HTR-8/SVneo (cell line): Measurements from ENCODE around the gene CHRM5.
"Not testable (repeated sequence)": the region's sequence is repeated elsewhere in the genome, so short reads cannot be mapped to it uniquely, and the experiment has no call there.

Experiments
- DNase-seq: peaks from one replicate; pipeline ENCODE4 v3.0.0; 2011; ENCODE audit warnings: low spot score, mixed read lengths; ENCODE audit not compliant: insufficient read length
- FAIRE-seq: peaks from 2 replicates; lab custom pipeline; 2011; peaks lifted over from hg19 to GRCh38; lab: Jason Lieb, UNC

Gene CHRM5

DNA sequence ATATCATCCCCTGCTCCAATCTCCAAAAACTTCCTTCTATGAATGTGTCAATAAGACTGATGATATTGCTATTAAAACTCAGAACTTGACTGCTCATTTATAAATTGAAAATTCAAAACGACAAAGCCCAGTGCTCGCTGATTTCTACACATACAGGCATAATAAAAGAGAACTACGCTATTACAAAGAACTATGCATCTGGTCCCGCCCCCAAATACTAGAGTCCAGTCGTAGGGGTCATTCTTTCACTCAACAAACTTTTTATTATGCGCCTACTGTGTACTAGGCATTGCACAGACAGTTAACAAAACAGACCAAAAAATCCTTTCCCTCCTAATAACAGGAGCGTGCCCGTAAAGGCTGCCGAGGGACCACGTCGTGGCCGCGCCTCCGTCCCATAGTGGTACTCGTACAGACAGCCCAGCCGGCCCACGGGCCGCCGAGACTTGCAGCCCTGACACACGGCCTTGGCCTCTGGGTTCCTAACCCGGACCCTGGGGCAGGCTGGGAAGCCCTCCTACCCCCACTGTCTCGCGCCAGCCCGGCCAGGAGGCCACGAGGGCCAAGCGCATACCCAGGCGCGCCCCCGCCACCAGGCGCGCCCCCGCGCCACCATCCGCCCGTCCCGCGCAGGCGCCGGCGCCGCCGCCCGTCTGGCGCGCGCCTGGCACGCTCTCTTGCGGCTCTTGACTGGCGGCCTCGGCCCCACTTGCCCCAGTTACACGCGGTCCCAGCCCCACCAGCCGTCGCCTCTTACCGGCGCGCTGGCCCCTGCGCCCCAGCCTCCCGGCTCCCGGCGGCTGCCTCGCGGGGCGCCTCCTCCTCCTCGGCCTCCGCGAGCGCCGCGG is 70.0 kb downstream of the CHRM5 start:
- FAIRE-seq (peak; percentile 81), DNase-seq (peak; percentile 61)

DNA sequence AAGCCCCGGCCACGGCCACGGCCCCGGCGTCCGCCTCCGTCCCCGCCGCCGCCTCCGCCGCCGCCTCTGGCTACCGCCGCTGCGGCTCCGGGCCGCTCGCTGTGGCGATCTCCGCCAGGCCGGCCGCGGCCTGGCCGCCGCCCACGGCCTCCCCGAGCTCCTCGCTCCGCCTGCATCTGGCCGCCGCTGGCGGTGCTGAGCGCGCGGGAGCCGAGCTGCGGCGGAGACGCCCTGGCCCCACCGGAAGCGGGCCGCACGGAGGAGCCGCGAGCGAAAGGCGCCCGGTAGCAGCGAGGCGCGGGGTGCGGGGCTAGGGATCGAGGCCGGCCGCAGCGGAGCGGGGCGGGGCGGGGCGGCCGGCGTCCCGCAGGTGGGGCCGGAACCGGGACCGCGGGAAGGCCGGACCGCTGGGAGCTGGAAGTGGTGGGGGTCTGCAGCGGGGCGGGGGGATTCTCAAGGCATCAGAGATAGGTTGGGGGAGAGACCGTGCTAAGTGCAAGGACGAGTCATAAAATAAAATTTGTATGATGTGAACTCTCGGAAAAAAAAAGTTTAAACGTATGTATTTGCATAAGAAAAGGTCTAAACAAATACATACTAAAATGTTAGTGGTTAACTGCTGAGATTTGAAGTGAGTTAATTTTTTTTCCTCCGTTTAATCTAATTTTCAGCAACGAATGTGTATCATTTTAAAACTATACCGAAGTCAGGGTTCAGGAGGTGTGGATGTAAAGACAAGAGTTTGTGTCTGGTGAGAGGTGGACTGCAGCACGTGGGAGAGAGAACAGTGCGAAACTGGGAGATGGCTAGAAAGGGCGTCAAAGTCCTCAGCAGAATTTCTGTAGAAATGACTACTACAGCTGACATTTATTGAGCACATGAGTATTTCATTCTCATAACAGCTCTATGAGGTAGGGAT is 70.8 kb downstream of the CHRM5 start, which contains the start of gene AVEN:
AVEN (minus strand) TSS at position 334 of the 919 bp plus-strand sequence; CDS start at position 176, 158 bp downstream.
- no peak for DNase-seq
- peak; percentile 73 for FAIRE-seq

DNA sequence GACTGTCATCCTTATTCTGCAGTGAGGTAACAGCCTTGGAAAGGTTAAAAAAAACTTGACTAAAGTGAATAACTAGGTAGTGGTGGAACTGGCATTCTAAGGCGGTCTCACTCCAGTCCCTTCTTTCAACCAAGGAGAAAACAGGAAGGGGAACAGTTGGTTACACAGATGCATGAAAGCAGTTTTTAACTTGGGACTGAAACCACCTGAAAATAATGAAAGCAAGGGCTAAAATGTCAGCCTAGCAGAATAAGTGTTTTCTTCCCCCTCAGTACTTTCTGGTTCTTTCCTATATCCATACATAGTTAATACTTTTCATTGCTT is 71.5 kb downstream of the CHRM5 start:
- FAIRE-seq, result no peak
- DNase-seq, result no peak

DNA sequence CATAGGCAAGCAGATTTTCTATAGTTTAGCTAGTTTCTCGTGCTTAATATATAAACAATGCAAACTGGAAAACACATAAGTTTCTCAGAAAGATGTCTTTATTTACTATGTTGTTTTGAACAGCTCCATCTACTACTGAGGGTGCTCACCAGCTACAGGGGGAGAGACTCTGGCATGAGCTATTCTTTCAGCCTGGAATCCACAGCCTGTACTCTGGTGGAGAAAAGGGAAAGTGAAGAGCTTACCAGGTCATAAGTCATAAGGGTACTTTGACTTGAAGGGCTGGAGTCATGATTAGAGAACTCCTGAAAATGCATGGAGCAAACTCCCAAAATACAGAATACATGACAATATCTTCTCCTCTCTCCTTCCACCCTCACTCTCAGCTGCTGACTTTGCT is 75.1 kb downstream of the CHRM5 start:
- DNase-seq (no peak), FAIRE-seq (no peak)

DNA sequence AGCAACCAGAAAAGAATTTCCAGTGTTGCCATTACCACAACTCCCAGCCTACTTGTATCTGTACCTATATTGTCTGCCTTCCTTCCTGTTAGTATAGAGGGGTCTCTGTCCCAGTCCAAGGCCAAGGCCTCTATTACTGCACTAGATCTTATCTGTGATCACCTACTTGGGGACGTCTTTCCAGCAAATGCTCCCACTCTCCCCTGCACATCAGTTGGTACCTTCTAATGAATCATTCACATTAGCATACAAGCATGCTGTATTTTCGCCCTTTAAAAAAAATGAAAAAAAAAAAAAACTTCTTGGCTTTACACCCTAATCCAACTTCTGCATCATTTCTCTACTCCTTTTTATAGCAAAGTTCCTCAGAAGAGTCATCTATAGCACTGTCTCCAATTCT is 75.5 kb downstream of the CHRM5 start:
- FAIRE-seq (no peak), DNase-seq (no peak)

DNA sequence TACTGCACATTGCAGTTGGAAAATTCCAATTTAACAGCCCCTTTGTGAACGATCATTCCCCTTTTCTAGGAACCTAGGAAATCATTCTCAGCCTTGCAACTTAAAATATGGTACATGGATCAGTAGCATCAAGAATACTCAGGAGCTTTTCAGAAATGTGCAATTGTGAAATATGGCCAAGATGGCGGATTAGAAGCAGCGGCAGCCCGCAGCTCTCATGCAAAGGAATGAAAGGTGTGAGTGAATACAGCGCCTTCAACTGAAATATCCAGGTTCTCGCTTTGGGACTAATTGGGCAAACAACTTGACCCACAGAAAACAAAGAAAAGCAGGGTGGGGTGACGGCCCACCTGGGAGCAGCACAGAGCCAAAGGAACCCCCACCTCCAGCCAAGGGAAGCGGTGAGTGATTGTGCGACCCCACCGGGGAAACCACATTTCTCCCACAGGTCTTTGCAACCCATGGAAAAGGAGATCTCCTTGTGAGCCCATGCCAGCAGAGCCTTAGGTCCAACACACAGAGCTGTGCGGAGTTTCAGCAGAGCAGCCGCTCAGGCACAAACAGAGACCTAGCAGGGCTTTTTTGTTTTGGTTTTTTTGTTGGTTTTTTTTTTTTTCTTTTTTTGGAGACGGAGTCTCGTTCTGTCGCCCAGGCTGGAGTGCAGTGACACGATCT is 78.3 kb downstream of the CHRM5 start:
- FAIRE-seq, result no peak

DNA sequence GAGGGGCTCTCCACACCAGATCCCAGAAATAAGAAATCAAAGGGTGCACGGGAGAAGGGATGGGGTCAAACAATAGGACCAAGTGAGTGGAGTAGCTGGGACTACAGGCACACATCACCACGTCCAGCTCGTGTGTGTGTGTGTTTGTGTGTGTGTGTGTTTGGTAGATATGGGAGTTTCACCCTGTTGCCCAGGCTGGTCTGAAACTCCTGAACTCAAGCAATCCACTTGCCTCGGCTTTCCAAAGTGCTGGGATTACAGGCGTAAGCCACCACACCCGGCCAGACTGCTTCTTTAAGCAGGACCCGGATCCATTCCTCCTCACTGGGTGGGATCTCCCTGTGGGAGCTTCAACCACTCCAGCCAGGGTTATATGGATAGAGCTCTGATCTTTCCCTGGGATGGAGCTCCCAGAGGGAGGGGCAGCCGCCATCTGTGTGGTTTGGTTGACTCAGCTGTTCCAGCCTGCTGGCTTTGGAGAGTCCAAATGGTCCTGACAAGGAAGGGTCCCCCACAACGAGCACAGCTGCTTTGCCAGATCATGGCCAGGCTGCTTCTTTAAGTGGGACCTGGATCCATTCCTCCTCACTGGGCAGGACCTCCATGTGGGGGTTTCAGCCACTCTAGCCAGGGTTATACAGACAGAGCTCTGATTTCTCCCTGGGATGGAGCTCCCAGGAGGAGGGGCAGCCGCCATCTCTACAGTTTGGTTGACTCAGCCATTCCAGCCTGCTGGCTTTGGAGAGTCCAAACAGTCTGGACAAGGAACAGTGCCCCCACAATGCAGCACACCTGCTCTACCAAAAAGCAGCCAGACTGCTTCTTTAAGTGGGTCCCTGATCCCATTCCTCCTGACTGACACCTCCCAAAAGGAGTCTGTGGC is 79.8 kb downstream of the CHRM5 start:
- no peak for DNase-seq
- no peak for FAIRE-seq

More for the DNA sequence above, 78.3 kb downstream of the CHRM5 start:
- DNase-seq, result no peak

DNA sequence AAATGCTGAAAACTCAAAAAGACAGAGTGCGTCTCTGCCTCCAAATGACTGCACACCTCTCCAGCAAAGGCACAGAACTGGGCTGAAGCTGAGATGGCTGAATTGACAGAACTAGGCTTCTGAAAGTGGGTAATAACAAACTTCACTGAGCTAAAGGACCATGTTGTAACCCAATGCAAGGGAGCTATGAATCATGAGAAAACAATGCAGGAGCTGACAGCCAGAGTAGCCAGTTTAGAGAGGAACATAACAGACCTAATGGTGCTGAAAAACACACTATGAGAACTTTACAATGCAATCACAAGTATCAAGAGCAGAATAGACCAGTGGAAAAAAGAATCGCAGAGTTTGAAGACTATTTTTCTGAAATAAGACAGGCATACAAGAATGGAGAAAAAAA is 80.8 kb downstream of the CHRM5 start:
- DNase-seq (no peak), FAIRE-seq (peak; percentile 36)

DNA sequence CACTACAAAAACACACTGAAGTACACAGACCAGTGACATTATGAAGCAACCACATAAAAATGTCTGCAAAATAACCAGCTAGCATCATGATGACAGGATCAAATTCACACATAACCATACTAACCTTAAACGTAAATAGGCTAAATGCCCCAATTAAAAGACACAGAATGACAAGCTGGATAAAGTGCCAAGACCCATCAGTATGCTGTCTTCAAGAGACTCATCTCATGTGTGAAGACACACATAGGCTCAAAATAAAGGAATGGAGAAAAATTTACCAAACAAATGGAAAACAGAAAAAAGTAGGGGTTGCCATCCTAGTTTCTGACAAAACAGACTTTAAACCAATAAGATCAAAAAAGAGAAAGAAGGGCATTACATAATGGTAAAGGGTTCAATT is 82.1 kb downstream of the CHRM5 start:
- FAIRE-seq, DNase-seq: not testable (repeated sequence)

DNA sequence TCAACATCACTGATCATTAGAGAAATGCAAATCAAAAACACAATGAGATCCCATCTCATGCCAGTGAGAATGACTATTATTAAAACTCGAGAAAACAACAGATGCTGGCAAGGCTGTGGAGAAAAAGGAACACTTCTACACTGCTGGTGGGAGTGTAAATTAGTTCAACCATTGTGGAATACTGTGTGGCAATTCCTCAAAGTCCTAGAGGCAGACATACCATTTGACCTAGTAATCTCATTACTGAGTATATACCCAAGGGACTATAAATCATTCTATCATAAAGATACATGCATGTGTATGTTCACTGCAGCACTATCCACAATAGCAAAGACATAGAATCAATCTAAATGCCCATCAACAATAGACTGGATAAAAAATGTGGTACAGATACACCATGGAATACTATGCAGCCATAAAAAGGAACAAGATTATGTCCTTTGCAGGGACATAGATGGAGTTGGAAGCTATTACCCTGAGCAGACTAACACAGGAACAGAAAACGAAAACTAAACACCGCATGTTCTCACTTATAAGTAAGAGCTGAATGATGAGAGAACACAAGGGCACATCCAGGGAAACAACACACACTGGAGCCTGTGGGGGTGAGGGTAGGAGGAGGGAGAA is 85.9 kb downstream of the CHRM5 start:
- no peak for DNase-seq
- FAIRE-seq, result no peak

DNA sequence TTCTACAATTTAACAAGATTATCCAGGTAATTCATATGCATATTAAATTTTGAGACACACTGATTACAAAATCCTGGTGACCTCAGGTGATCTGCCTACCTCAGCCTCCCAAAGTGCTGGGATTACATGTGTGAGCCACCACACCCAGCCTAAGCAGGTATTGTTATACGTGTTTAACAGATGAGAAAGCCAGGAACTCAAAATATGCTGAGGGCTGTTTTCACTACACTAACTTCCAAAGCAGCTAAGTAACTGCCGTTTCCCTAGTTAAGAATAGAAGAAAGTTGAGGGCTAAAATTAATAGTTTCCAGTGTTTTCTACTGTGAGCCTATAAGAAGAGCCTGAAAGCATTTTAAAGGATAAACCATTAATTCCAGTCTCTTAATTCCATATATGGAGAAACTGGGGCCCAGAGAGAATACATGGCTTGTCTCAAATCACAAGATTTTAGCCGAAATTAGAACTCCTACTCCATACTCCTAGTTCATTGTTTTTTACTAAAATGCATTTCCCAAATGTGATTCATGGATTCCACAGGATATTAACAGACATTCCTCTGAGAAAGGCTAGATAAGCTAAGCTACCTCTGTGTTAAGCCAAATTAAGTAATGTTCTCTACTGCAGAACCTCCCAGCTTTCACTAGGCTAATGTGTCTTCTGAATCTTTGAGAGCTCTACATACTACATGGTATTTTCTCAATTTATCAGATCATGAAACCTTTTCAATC is 87.7 kb downstream of the CHRM5 start:
- no peak for FAIRE-seq
- DNase-seq, result peak; percentile 48

DNA sequence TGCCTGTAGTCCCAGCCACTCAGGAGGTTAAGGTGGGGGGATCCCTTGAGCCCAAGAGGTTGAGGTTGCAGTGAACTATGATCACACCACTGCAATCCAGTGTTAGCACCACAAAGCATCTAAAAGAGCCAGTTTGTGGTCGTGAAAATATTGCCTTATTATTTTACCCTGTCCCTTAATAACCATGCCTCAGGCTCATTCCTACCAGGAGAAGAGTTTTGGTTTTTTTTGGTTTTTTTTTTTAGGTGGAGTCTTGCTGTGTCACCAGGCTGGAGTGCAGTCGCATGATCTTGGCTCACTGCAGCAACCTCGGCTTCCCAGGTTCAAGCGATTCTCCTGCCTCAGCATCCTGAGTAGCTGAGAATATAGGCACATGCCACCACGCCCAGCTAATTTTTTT is 88.6 kb downstream of the CHRM5 start:
- no peak for FAIRE-seq
- DNase-seq, result no peak

DNA sequence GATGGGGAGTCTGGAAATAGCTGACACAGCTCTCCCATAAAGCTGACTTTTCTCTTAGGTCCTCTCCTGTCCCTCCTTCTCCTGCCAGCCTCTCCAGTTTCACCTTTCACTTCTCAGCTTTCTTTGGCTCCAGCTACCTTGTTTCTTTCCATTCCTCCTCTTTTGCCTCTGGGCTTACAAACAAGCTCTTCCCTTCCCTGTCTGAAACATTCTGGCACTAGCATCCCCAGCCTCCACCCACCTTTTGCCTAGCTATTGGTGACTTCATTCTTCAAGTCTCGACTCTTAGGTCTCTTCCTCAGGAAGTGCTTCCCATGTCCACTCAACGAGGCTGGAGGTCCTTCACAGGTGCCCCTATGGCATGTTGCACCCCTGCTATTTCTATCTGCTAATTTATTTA is 91.2 kb downstream of the CHRM5 start:
- no peak for DNase-seq
- no peak for FAIRE-seq

DNA sequence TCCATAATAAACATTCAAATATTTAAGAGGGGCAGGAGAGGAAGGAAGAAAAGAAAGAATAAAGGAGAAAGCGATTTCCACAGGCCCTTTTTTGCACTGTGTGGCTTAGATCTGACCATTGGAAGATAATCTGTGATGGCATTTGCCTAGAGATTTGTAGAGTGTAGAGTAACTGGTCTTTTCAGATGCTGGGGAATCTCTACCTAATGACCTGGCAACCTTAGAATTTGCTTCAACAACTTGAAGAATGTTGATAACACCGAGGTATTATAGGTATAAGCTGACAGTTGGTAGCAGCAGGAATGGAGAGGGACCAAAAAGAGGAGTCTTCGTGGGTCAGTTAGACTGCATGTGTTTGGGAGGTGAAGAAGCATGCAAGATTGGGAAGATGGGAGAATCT is 91.6 kb downstream of the CHRM5 start:
- no peak for FAIRE-seq
- no peak for DNase-seq

DNA sequence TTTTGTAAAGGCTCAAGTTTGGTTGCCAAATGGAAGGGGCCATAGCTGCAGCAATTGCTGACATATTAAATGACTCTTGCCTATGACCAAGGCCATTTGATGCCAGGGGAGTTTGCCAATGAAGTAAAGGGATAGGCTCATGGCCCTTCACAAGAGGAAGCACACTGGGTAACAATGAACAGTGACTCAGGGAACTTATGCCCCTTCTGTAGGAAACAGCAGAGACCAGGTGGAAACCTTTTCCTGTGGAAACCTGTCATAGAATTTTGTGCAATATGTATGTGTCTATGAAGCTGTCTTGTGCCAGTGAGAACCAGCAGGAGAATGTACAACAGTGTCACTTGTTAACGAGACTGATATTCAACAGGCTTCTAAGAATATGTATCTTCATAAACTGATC is 96.1 kb downstream of the CHRM5 start:
- DNase-seq, result no peak
- FAIRE-seq, result no peak

DNA sequence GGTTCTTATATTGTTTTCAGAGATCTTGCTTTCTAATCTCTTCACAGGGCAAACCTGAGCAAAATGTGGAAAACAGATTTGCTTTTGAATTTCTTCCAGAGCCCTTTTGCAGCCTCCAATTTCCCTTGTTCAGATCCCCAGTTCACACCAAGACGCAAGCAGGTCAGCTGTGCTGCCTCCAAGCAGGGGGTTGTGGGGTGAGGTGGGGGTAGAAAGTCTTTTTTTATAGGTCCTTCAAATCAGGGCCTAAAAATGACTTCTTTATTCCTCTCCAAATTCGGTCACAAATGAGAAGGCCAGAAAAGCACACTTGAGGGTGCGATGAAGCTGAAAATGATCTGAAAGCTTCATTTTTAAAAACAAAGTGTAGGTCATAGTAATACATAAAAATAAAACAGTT is 97.0 kb downstream of the CHRM5 start:
- FAIRE-seq (no peak), DNase-seq (no peak)

DNA sequence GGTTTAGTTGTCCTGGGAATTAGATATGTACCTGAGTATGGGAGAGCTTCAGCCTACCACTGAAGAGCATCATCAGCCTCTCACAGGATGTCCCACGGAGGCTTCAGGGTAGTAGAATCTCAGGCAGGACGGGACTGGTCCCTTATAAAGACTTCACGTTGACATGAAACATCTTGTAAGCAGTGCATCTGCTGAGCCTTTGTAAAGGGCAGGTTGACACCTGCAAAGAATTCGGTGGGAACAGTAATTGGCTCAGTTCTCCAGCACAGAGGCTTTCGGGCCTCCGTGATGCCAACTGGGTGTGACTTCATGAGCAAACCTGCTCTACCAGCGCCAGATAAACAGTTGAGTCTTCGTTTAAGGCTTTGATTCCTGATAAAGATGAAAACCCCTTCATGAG is 97.6 kb downstream of the CHRM5 start:
- no peak for DNase-seq
- FAIRE-seq, result no peak

DNA sequence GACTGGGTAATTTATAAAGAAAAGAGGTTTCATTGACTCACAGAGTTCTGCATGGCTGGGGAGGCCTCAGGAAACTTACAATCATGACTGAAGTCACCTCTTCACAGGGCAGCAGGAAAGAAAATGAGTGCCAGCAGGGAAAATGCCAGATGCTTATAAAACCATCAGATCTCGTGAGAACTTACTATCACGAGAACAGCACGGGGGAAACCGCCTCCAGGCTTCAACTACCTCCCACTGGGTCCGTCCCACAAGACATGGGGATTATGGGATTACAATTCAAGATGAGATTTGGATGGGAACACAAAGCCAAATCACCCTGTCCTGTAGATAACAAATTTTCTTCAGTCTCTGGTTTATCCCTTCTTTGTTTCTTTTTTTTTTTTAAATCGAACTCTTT is 101.7 kb downstream of the CHRM5 start:
- no peak for FAIRE-seq
- no peak for DNase-seq

DNA sequence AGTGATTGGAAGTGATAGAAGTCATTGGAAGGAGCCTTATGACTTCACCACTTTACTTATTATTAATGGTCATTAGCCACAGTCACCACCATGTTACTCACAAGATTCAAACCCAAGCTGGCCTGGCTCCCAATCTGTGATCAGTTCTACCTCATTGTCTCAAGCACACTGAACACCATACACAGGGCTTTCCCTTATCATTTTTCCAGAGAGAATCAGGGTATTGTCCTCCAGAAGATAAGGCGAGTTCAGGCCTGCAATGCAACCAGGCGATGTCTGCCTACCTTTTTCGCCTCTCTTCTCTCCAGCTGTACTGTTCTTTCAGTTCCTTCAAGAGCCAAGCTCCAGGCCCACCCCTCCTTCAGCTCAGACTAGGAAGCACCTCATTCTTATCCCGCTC is 108.5 kb downstream of the CHRM5 start:
- DNase-seq, result no peak
- no peak for FAIRE-seq
